GM19463 (cell line): ENCODE measurements around the gene PIWIL1.

Experiments used
- ATAC-seq: cut with Tn5 transposase; IDR thresholded peaks from one replicate; pipeline ENCODE4 v1.9.1; 2021; ENCODE audit warnings: mild to moderate bottlenecking, moderate library complexity; ENCODE audit not compliant: unreplicated experiment

Gene PIWIL1

GRCh38 chr12:130337488-130338303, at the start of gene PIWIL1:
Gene PIWIL1 (plus strand): TSS chr12:130337887. CDS start chr12:130342592, 4,705 bp downstream.
- ATAC-seq = no peak

- no peak for ATAC-seq
Measured at GRCh38 chr12:130288206-130288605, 49.5 kb upstream of the PIWIL1 start.

- no peak for ATAC-seq
Measured at GRCh38 chr12:130288691-130289090, 49.0 kb upstream of the PIWIL1 start.

GRCh38 chr12:130290114-130290513, 47.6 kb upstream of the PIWIL1 start:
- ATAC-seq = no peak

- no peak for ATAC-seq
Measured at GRCh38 chr12:130298322-130299021, 39.2 kb upstream of the PIWIL1 start.

- ATAC-seq = no peak
Measured at GRCh38 chr12:130299574-130299973, 38.1 kb upstream of the PIWIL1 start.

GRCh38 chr12:130300090-130300489, 37.6 kb upstream of the PIWIL1 start:
- no peak for ATAC-seq

GRCh38 chr12:130300737-130301535, 36.8 kb upstream of the PIWIL1 start:
- ATAC-seq = no peak

GRCh38 chr12:130301559-130301958, 36.1 kb upstream of the PIWIL1 start:
- no peak for ATAC-seq

GRCh38 chr12:130303781-130304180, 33.9 kb upstream of the PIWIL1 start:
- no peak for ATAC-seq

GRCh38 chr12:130307859-130308258, 29.8 kb upstream of the PIWIL1 start:
- no peak for ATAC-seq

- ATAC-seq = no peak
Measured at GRCh38 chr12:130308393-130308792, 29.3 kb upstream of the PIWIL1 start.

GRCh38 chr12:130316251-130316650, 21.4 kb upstream of the PIWIL1 start:
- ATAC-seq = no peak

- no peak for ATAC-seq
Measured at GRCh38 chr12:130320536-130320935, 17.2 kb upstream of the PIWIL1 start.

- ATAC-seq = no peak
Measured at GRCh38 chr12:130322263-130322662, 15.4 kb upstream of the PIWIL1 start.

GRCh38 chr12:130330685-130331084, 7.0 kb upstream of the PIWIL1 start:
- no peak for ATAC-seq

- no peak for ATAC-seq
Measured at GRCh38 chr12:130331146-130331545, 6.5 kb upstream of the PIWIL1 start.

GRCh38 chr12:130333341-130333740, 4.3 kb upstream of the PIWIL1 start:
- ATAC-seq = no peak

GRCh38 chr12:130334399-130334798, 3.3 kb upstream of the PIWIL1 start:
- no peak for ATAC-seq

GRCh38 chr12:130334937-130335336, 2.8 kb upstream of the PIWIL1 start:
- no peak for ATAC-seq
